Measurements from ENCODE around the gene EPB41L4B. TPM values are rescaled to one million over a fixed set of nuclear protein-coding genes. Genes with fewer than 3 reads are reported as not detected.
A peak's percentile ranks its signal among the peaks of the same experiment; 100 is the strongest.

EPB41L4B gene
- total RNA-seq, 2 donors from 2014 or later, result 41.9 to 122 TPM

GRCh38 chr9:109312783-109313182 lies 8.1 kb downstream of the EPB41L4B start:
- peak overlapping the region in 3 of 4 donors; percentile 28 to 93 (median 43) for H3K27ac ChIP-seq
- intact Hi-C loops (cut with DNase I), result no loop called here

GRCh38 chr9:109311731-109312130 lies 9.1 kb downstream of the EPB41L4B start:
- Histone ChIP-seq H3K4me1 (peaks cover 95% of the 10 kb centered on the region), H3K27me3 (no peaks in the 10 kb centered on the region), H3K36me3 (replicated peaks in 1 of 2; ENCODE audit: insufficient read depth in 1 of 2, low read depth in 2 of 2) (no peaks in the 10 kb centered on the region), H3K4me3 (no peak overlapping the region), H3K9me3 (no peaks in the 10 kb centered on the region), H3K27ac (peak overlapping the region in 3 of 4 donors; percentile 27 to 93 (median 28))
- WGBS, 2 donors, result 52 to 54% methylated on average over 7 of the region's 7 CpGs
- ATAC-seq (no peak), DNase-seq (no peak)
- TF ChIP-seq CTCF (IDR thresholded peaks at IDR 0.05) (no peak), POLR2A (IDR thresholded peaks at IDR 0.05) (no peak)
- intact Hi-C loops (cut with DNase I), result no loop called here

More at GRCh38 chr9:109312783-109313182, 8.1 kb downstream of the EPB41L4B start:
- WGBS, 2 donors, result 78 to 81% methylated on average over 6 to 7 of the region's 7 CpGs
- Histone ChIP-seq H3K27me3 (no peaks in the 10 kb centered on the region), H3K9me3 (no peaks in the 10 kb centered on the region), H3K4me3 (no peak overlapping the region), H3K36me3 (replicated peaks in 1 of 2; ENCODE audit: insufficient read depth in 1 of 2, low read depth in 2 of 2) (no peaks in the 10 kb centered on the region), H3K4me1 (peaks cover 95% of the 10 kb centered on the region)
- no peak for TF ChIP-seq CTCF (IDR thresholded peaks at IDR 0.05)
- no peak for TF ChIP-seq POLR2A (IDR thresholded peaks at IDR 0.05)
- DNase-seq, result no peak
- ATAC-seq, result no peak

- Histone ChIP-seq H3K27ac (peak overlapping the region in 2 of 4 donors; percentile 27 to 29), H3K4me1 (peaks cover 95% of the 10 kb centered on the region), H3K9me3 (no peaks in the 10 kb centered on the region), H3K4me3 (no peak overlapping the region), H3K36me3 (replicated peaks in 1 of 2; ENCODE audit: insufficient read depth in 1 of 2, low read depth in 2 of 2) (no peaks in the 10 kb centered on the region), H3K27me3 (no peaks in the 10 kb centered on the region)
- TF ChIP-seq CTCF (IDR thresholded peaks at IDR 0.05) (no peak), POLR2A (IDR thresholded peaks at IDR 0.05) (no peak)
- no peak for ATAC-seq
- intact Hi-C loops (cut with DNase I), result no loop called here
- 70 to 75% methylated on average over 5 of the region's 5 CpGs for WGBS, 2 donors
- DNase-seq, result peak in 1 of 4 donors; percentile 30
Observed at GRCh38 chr9:109311286-109311685, 9.6 kb downstream of the EPB41L4B start.

GRCh38 chr9:109310486-109310901 lies 10.4 kb downstream of the EPB41L4B start:
- ATAC-seq (no peak), DNase-seq (no peak)
- TF ChIP-seq POLR2A (IDR thresholded peaks at IDR 0.05) (no peak), CTCF (IDR thresholded peaks at IDR 0.05) (no peak)
- Histone ChIP-seq H3K36me3 (replicated peaks in 1 of 2; ENCODE audit: insufficient read depth in 1 of 2, low read depth in 2 of 2) (no peaks in the 10 kb centered on the region), H3K4me1 (peaks cover 91% of the 10 kb centered on the region), H3K27ac (peak overlapping the region in 1 of 4 donors; percentile 29), H3K9me3 (no peaks in the 10 kb centered on the region), H3K27me3 (no peaks in the 10 kb centered on the region), H3K4me3 (no peak overlapping the region)
- 29 to 49% methylated on average over 7 of the region's 7 CpGs for WGBS, 2 donors
- intact Hi-C loops (cut with DNase I), result no loop called here

GRCh38 chr9:109309282-109309681 lies 11.6 kb downstream of the EPB41L4B start:
- no peaks in the 10 kb centered on the region for H3K9me3 ChIP-seq
- no peak for DNase-seq
- intact Hi-C loops (cut with DNase I), result no loop called here
- no peak for ATAC-seq
- H3K4me1 ChIP-seq, result peaks cover 90% of the 10 kb centered on the region
- no peaks in the 10 kb centered on the region for H3K27me3 ChIP-seq
- no peak overlapping the region for H3K4me3 ChIP-seq
- no peaks in the 10 kb centered on the region for H3K36me3 ChIP-seq (replicated peaks in 1 of 2; ENCODE audit: insufficient read depth in 1 of 2, low read depth in 2 of 2)
- 90 to 92% methylated on average over 6 of the region's 6 CpGs for WGBS, 2 donors
- H3K27ac ChIP-seq, result no peak overlapping the region
- TF ChIP-seq POLR2A (IDR thresholded peaks at IDR 0.05), result no peak
- no peak for TF ChIP-seq CTCF (IDR thresholded peaks at IDR 0.05)

All from body of pancreas (tissue), 4 donors.